ENCODE measurements around the gene ADRA2B.

Gene ADRA2B

GRCh38 chr2:96109361-96109680 lies 7.0 kb downstream of the ADRA2B start:
- Histone ChIP-seq H3K4me3 (replicated peaks; ENCODE audit: insufficient read depth, low read length) (no peak overlapping the region), H3K27ac (replicated peaks) (no peak overlapping the region), H3K27me3 (ENCODE audit: insufficient read depth, poor library complexity, severe bottlenecking) (no peaks in the 10 kb centered on the region)
- DNase-seq (ENCODE audit: low read depth in 1 of 2, low spot score in 1 of 2), result no peak
- TF ChIP-seq, protein P1, sequence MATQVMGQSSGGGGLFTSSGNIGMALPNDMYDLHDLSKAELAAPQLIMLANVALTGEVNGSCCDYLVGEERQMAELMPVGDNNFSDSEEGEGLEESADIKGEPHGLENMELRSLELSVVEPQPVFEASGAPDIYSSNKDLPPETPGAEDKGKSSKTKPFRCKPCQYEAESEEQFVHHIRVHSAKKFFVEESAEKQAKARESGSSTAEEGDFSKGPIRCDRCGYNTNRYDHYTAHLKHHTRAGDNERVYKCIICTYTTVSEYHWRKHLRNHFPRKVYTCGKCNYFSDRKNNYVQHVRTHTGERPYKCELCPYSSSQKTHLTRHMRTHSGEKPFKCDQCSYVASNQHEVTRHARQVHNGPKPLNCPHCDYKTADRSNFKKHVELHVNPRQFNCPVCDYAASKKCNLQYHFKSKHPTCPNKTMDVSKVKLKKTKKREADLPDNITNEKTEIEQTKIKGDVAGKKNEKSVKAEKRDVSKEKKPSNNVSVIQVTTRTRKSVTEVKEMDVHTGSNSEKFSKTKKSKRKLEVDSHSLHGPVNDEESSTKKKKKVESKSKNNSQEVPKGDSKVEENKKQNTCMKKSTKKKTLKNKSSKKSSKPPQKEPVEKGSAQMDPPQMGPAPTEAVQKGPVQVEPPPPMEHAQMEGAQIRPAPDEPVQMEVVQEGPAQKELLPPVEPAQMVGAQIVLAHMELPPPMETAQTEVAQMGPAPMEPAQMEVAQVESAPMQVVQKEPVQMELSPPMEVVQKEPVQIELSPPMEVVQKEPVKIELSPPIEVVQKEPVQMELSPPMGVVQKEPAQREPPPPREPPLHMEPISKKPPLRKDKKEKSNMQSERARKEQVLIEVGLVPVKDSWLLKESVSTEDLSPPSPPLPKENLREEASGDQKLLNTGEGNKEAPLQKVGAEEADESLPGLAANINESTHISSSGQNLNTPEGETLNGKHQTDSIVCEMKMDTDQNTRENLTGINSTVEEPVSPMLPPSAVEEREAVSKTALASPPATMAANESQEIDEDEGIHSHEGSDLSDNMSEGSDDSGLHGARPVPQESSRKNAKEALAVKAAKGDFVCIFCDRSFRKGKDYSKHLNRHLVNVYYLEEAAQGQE (IDR thresholded peaks at IDR 0.05; ENCODE audit: insufficient replicate concordance, low read depth), result no peak
- TF ChIP-seq SPI1 (IDR thresholded peaks at IDR 0.05; ENCODE audit: borderline replicate concordance, low read depth), result no peak
- no peak for TF ChIP-seq GABPA (IDR thresholded peaks at IDR 0.05; ENCODE audit: low read depth)

- Histone ChIP-seq H3K27me3 (ENCODE audit: insufficient read depth, poor library complexity, severe bottlenecking) (no peaks in the 10 kb centered on the region), H3K4me3 (replicated peaks; ENCODE audit: insufficient read depth, low read length) (no peak overlapping the region), H3K27ac (replicated peaks) (no peak overlapping the region)
- DNase-seq (ENCODE audit: low read depth in 1 of 2, low spot score in 1 of 2), result no peak
- TF ChIP-seq, protein P2, sequence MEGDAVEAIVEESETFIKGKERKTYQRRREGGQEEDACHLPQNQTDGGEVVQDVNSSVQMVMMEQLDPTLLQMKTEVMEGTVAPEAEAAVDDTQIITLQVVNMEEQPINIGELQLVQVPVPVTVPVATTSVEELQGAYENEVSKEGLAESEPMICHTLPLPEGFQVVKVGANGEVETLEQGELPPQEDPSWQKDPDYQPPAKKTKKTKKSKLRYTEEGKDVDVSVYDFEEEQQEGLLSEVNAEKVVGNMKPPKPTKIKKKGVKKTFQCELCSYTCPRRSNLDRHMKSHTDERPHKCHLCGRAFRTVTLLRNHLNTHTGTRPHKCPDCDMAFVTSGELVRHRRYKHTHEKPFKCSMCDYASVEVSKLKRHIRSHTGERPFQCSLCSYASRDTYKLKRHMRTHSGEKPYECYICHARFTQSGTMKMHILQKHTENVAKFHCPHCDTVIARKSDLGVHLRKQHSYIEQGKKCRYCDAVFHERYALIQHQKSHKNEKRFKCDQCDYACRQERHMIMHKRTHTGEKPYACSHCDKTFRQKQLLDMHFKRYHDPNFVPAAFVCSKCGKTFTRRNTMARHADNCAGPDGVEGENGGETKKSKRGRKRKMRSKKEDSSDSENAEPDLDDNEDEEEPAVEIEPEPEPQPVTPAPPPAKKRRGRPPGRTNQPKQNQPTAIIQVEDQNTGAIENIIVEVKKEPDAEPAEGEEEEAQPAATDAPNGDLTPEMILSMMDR (IDR thresholded peaks at IDR 0.05; ENCODE audit: insufficient read depth, low read length), result no peak
- TF ChIP-seq, protein P1 (IDR thresholded peaks at IDR 0.05; ENCODE audit: insufficient replicate concordance, low read depth), result no peak
- no peak for TF ChIP-seq SPI1 (IDR thresholded peaks at IDR 0.05; ENCODE audit: borderline replicate concordance, low read depth)
Measured at GRCh38 chr2:96108541-96109360, 7.6 kb downstream of the ADRA2B start.

- DNase-seq (ENCODE audit: low read depth in 1 of 2, low spot score in 1 of 2), result no peak
- H3K27ac ChIP-seq (replicated peaks), result no peak overlapping the region
- no peak for TF ChIP-seq SPI1 (IDR thresholded peaks at IDR 0.05; ENCODE audit: borderline replicate concordance, low read depth)
- TF ChIP-seq, protein P2 (IDR thresholded peaks at IDR 0.05; ENCODE audit: insufficient read depth, low read length), result no peak
- TF ChIP-seq, protein P1 (IDR thresholded peaks at IDR 0.05; ENCODE audit: insufficient replicate concordance, low read depth), result no peak
- TF ChIP-seq POLR2AphosphoS5 (IDR thresholded peaks at IDR 0.05; ENCODE audit: low read depth), result no peak
- no peak for TF ChIP-seq GABPA (IDR thresholded peaks at IDR 0.05; ENCODE audit: low read depth)
- no peaks in the 10 kb centered on the region for H3K27me3 ChIP-seq (ENCODE audit: insufficient read depth, poor library complexity, severe bottlenecking)
- H3K4me3 ChIP-seq (replicated peaks; ENCODE audit: insufficient read depth, low read length), result no peak overlapping the region
Measured at GRCh38 chr2:96108151-96108540, 8.2 kb downstream of the ADRA2B start.

Data from HL-60 (cell line).